Subcutaneous abdominal adipose tissue (tissue), 5 donors: ENCODE results near the gene C12orf50.
A peak's percentile ranks its signal among the peaks of the same experiment; 100 is the strongest.
"Not testable (repeated sequence)": the region's sequence is repeated elsewhere in the genome, so short reads cannot be mapped to it uniquely, and the experiment has no call there.

ENCODE experiments used
- H3K27ac ChIP-seq: one replicate; pipeline ENCODE4 v1.7.0; 2013; ENCODE audit warnings: low read depth, mild to moderate bottlenecking, inconsistent platforms, low read length, moderate library complexity
- H3K27me3 ChIP-seq, 5 donors: one replicate each; pipeline ENCODE4 v1.7.0; 2013; ENCODE audit warnings: low read length in 5 of 5, inconsistent platforms in 1 of 5; ENCODE audit not compliant: control insufficient read depth in 5 of 5, insufficient read depth in 4 of 5
- H3K36me3 ChIP-seq, 5 donors: one replicate each; pipeline ENCODE4 v1.7.0; 2013; ENCODE audit warnings: low read length in 5 of 5; ENCODE audit not compliant: control insufficient read depth in 5 of 5, insufficient read depth in 5 of 5
- H3K4me1 ChIP-seq, 5 donors: one replicate each; pipeline ENCODE4 v1.7.0; 2013; ENCODE audit warnings: low read length in 5 of 5, mild to moderate bottlenecking in 3 of 5, moderate library complexity in 1 of 5; ENCODE audit not compliant: control insufficient read depth in 5 of 5, insufficient read depth in 5 of 5
- H3K4me3 ChIP-seq, 5 donors: one replicate each; pipeline ENCODE4 v1.7.0; 2013; ENCODE audit warnings: low read length in 5 of 5, low read depth in 1 of 5
- H3K9ac ChIP-seq, 5 donors: one replicate each; pipeline ENCODE4 v1.7.0; 2013; ENCODE audit warnings: low read length in 5 of 5, mild to moderate bottlenecking in 4 of 5, moderate library complexity in 3 of 5
- H3K9me3 ChIP-seq, 5 donors: one replicate each; pipeline ENCODE4 v1.7.0; 2013; ENCODE audit warnings: low read length in 5 of 5; ENCODE audit not compliant: control insufficient read depth in 5 of 5
- donor health status: healthy.
- donor health status: healthy.
- donor health status: healthy.
- donor health status: healthy.
- donor health status: healthy.

The C12orf50 gene

GRCh38 chr12:88036353-88036965 lies 7.3 kb upstream of the C12orf50 start:
- Histone ChIP-seq H3K36me3 (no peaks in the 10 kb centered on the region), H3K27me3 (no peaks in the 10 kb centered on the region), H3K4me3 (peak overlapping the region; percentile 87 to 99 (median 98)), H3K9me3 (no peaks in the 10 kb centered on the region), H3K9ac (peak overlapping the region in 2 of 5 donors; percentile 88 to 97), H3K27ac (no peak overlapping the region), H3K4me1 (peaks cover 0 to 29% (median 16%) of the 10 kb centered on the region in 5 donors)

DNA sequence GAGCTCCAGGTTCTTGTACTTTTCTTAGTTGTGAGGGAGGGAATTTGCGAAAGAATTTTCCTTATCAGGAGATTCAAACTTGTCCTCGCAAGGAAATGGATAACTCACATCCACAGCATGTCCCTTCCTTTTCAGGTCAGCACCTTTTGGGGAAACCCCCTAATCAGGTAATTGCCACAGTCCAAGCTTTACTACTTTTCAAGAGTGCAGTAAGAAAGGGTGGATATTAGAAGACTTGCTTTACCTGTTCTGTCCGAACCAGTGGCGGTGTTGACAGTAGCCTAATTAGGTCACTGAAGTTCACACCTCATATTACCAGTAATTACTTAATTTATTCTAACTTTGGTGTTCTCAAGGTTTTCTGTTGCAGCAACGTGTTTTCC lies 6.7 kb upstream of the C12orf50 start:
- Histone ChIP-seq H3K4me1 (peaks cover 0 to 29% (median 16%) of the 10 kb centered on the region in 5 donors), H3K36me3 (no peaks in the 10 kb centered on the region), H3K4me3 (peak overlapping the region; percentile 87 to 99 (median 98)), H3K27me3 (no peaks in the 10 kb centered on the region), H3K9me3 (no peaks in the 10 kb centered on the region), H3K9ac (peak overlapping the region; percentile 83 to 97 (median 88)), H3K27ac (peak overlapping the region; percentile 57)

DNA sequence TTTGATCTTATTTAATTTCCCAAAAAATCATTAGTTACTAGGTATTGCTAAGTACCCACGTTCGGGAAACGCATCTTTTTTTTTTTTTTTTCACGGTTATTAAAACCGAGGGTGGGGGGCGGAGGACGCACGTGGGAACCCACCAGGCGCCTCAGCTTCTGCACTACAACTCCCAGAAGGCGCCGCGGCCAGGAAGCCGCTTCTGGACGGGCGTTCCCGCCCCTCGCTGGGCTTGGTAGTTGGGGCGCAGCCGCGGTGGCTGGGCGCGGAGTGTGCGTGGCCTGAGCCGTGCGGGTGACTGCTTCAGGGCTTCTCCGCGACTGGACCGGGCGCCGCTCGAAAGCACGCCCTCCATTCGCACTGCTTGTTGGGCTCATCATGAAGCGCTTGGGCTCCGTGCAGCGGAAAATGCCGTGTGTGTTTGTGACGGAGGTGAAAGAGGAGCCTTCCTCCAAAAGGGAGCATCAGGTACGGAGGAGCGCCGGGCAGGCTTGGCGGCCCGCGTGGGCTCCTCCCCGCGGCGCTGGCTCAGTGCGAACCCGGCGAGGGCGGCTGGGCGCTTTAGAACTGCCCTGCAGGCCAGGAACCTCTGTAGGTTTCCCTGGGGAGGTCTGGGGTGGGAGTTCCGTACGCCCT lies 6.2 kb upstream of the C12orf50 start:
- Histone ChIP-seq H3K27ac (peak overlapping the region; percentile 57), H3K4me3 (peak overlapping the region; percentile 87 to 99 (median 98)), H3K9me3 (no peaks in the 10 kb centered on the region), H3K4me1 (peaks cover 0 to 29% (median 16%) of the 10 kb centered on the region in 5 donors), H3K9ac (peak overlapping the region; percentile 83 to 97 (median 88)), H3K36me3 (no peaks in the 10 kb centered on the region), H3K27me3 (no peaks in the 10 kb centered on the region)

GRCh38 chr12:88031161-88031560 lies 2.0 kb upstream of the C12orf50 start:
- H3K27ac ChIP-seq, H3K27me3 ChIP-seq, H3K36me3 ChIP-seq, H3K4me3 ChIP-seq, H3K9ac ChIP-seq, H3K9me3 ChIP-seq: not testable (repeated sequence)
- peaks cover 0 to 17% (median 9%) of the 10 kb centered on the region in 5 donors for H3K4me1 ChIP-seq

GRCh38 chr12:88026196-88026595 lies 3.0 kb downstream of the C12orf50 start:
- Histone ChIP-seq H3K36me3 (no peaks in the 10 kb centered on the region), H3K4me1 (no peaks in the 10 kb centered on the region), H3K27ac (no peak overlapping the region), H3K27me3 (no peaks in the 10 kb centered on the region), H3K9ac (no peak overlapping the region), H3K9me3 (no peaks in the 10 kb centered on the region), H3K4me3 (no peak overlapping the region)

DNA sequence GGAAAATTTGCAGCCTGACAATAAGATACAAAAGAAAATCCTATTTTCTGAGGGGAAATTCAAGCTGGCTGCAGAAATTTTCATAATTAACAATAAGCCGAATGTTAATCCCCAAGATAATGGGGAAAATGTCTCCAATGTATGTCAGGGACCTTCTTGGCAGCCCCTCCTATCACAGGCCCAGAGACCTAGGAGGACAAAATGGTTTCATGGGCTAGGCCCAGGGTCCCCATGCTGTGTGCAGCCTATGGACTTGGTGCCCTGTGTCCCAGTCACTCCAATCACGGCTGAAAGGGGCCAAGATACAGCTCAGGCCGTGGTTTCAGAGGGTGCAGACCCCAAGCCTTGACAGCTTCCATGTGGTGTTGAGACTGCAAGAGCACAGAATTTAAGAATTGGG lies 11.2 kb downstream of the C12orf50 start:
- no peak overlapping the region for H3K27ac ChIP-seq
- H3K27me3 ChIP-seq = no peaks in the 10 kb centered on the region
- H3K36me3 ChIP-seq = no peaks in the 10 kb centered on the region
- no peak overlapping the region for H3K9ac ChIP-seq
- H3K4me1 ChIP-seq = no peaks in the 10 kb centered on the region
- H3K9me3 ChIP-seq = peaks cover 0 to 7% (median 0%) of the 10 kb centered on the region in 5 donors
- no peak overlapping the region for H3K4me3 ChIP-seq

DNA sequence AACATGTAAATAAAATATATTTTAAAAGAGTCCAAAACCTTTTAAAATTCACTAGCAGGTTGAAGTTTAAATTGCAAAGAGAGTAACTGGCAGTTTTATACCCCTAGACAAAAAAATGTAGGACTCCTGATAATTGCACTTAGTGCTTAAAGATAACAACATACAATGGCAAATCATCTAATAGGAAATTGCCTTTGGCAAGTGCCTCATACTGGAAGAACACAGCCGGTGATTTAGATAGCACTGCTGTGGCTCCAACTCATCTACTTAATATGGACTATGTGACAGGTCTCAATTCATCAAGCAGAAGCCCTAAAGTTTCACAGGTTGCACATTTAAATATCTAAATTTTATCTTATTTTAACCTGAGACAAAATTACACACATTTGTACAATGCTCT lies 13.4 kb downstream of the C12orf50 start:
- H3K4me1 ChIP-seq = peaks cover 0 to 4% (median 0%) of the 10 kb centered on the region in 5 donors
- H3K27me3 ChIP-seq = no peaks in the 10 kb centered on the region
- H3K4me3 ChIP-seq = no peak overlapping the region
- peaks cover 0 to 7% (median 0%) of the 10 kb centered on the region in 5 donors for H3K9me3 ChIP-seq
- no peaks in the 10 kb centered on the region for H3K36me3 ChIP-seq
- no peak overlapping the region for H3K27ac ChIP-seq
- no peak overlapping the region for H3K9ac ChIP-seq

- Histone ChIP-seq H3K4me1 (peaks cover 0 to 4% (median 0%) of the 10 kb centered on the region in 5 donors), H3K27ac (no peak overlapping the region), H3K4me3 (no peak overlapping the region), H3K9ac (no peak overlapping the region), H3K36me3 (no peaks in the 10 kb centered on the region), H3K27me3 (no peaks in the 10 kb centered on the region), H3K9me3 (no peaks in the 10 kb centered on the region)
Observed at GRCh38 chr12:88011755-88012154, 17.4 kb downstream of the C12orf50 start.

DNA sequence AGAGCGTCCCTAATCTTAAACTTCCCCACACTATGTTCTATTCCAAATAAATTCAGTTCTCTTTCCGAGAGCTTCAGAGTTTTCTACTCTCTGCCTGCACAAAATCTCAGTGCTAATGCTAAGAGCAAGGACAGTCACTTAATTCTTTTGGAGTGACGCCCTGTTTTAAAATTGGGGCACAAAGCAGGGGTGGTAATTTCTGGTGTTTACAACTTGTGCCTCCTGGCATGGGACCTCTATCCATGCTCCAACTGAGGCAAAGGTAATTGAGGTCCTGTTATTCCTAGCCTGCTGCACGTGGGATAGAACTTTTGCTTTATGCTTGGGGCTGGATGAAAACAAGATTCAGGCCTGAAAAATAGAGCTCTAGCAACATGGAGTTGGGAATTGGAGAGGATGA lies 22.9 kb downstream of the C12orf50 start:
- no peak overlapping the region for H3K4me3 ChIP-seq
- H3K9me3 ChIP-seq = peaks cover 0 to 4% (median 0%) of the 10 kb centered on the region in 5 donors
- no peaks in the 10 kb centered on the region for H3K36me3 ChIP-seq
- no peaks in the 10 kb centered on the region for H3K4me1 ChIP-seq
- H3K9ac ChIP-seq = no peak overlapping the region
- H3K27me3 ChIP-seq = no peaks in the 10 kb centered on the region
- no peak overlapping the region for H3K27ac ChIP-seq

- Histone ChIP-seq H3K27me3 (no peaks in the 10 kb centered on the region), H3K27ac (no peak overlapping the region), H3K4me3 (no peak overlapping the region), H3K4me1 (no peaks in the 10 kb centered on the region), H3K9me3 (peaks cover 0 to 4% (median 0%) of the 10 kb centered on the region in 5 donors), H3K9ac (no peak overlapping the region), H3K36me3 (no peaks in the 10 kb centered on the region)
Observed at GRCh38 chr12:88001327-88001726, 27.9 kb downstream of the C12orf50 start.
